Measurements from ENCODE around the gene POLRMT. TPM values are rescaled to one million over a fixed set of nuclear protein-coding genes. Genes with fewer than 3 reads are reported as not detected.

POLRMT gene
- total and polyA plus RNA-seq, 2 experiments from 2014 or later = 98.0 to 148 TPM

- Histone ChIP-seq H3K27ac (ENCODE audit: low read depth) (no peak overlapping the region), H4K20me1 (replicated peaks; ENCODE audit: insufficient read depth) (no peaks in the 10 kb centered on the region), H3K79me2 (replicated peaks; ENCODE audit: insufficient read depth) (no peaks in the 10 kb centered on the region), H3K9me2 (ENCODE audit: insufficient read depth) (no peaks in the 10 kb centered on the region), H3K4me1 (ENCODE audit: insufficient read depth) (0 out of 2 replicates have a peak, but pooled peaks cover 3% of the 10 kb centered on the region), H3K27me3 (ENCODE audit: insufficient read depth) (no peaks in the 10 kb centered on the region), H3F3A (replicated peaks; ENCODE audit: low read depth) (peaks cover 8% of the 10 kb centered on the region; the same call in 1 of the 2 replicates), H3K36me3 (ENCODE audit: insufficient read depth) (no peaks in the 10 kb centered on the region), H3K4me2 (no peak overlapping the region), H3K4me3 (no peak overlapping the region), H2AFZ (no peak overlapping the region)
- H3K36me3 Mint-ChIP-seq (ENCODE audit: low read depth) = no peaks in the 10 kb centered on the region
- no peak overlapping the region for H3K4me3 Mint-ChIP-seq
- TF ChIP-seq, protein P1, sequence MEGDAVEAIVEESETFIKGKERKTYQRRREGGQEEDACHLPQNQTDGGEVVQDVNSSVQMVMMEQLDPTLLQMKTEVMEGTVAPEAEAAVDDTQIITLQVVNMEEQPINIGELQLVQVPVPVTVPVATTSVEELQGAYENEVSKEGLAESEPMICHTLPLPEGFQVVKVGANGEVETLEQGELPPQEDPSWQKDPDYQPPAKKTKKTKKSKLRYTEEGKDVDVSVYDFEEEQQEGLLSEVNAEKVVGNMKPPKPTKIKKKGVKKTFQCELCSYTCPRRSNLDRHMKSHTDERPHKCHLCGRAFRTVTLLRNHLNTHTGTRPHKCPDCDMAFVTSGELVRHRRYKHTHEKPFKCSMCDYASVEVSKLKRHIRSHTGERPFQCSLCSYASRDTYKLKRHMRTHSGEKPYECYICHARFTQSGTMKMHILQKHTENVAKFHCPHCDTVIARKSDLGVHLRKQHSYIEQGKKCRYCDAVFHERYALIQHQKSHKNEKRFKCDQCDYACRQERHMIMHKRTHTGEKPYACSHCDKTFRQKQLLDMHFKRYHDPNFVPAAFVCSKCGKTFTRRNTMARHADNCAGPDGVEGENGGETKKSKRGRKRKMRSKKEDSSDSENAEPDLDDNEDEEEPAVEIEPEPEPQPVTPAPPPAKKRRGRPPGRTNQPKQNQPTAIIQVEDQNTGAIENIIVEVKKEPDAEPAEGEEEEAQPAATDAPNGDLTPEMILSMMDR (conservative IDR thresholded peaks at IDR 0.05; ENCODE audit: low read depth in 2 of 2) = no peak
- no peak for TF ChIP-seq ZNF331 (CRISPR knock-in tag; IDR thresholded peaks at IDR 0.05; ENCODE audit: low read depth)
- TF ChIP-seq EZH2 (IDR thresholded peaks at IDR 0.05; ENCODE audit: low read depth, unreplicated experiment) = no peak
- no peak for TF ChIP-seq CREB1 (CRISPR knock-in tag; IDR thresholded peaks at IDR 0.05; ENCODE audit: low read depth)
- no peak for TF ChIP-seq REST (IDR thresholded peaks at IDR 0.05; ENCODE audit: unreplicated experiment)
- TF ChIP-seq STAT1 (IDR thresholded peaks at IDR 0.05; ENCODE audit: unreplicated experiment) = no peak
- TF ChIP-seq EZH2phosphoT487 (IDR thresholded peaks at IDR 0.05; ENCODE audit: unreplicated experiment) = no peak
- no peak for TF ChIP-seq ZNF114 (CRISPR knock-in tag; IDR thresholded peaks at IDR 0.05)
- TF ChIP-seq ETS1 (IDR thresholded peaks at IDR 0.05) = no peak
- TF ChIP-seq NANOG (IDR thresholded peaks at IDR 0.05; ENCODE audit: borderline replicate concordance) = no peak
- TF ChIP-seq ZNF462 (CRISPR knock-in tag; IDR thresholded peaks at IDR 0.05) = no peak
- TF ChIP-seq POLR2AphosphoS5 (IDR thresholded peaks at IDR 0.05; ENCODE audit: low read depth) = no peak
- TF ChIP-seq JUNB (IDR thresholded peaks at IDR 0.05; ENCODE audit: unreplicated experiment) = no peak
- H3K27ac Mint-ChIP-seq = no peak overlapping the region
- no peaks in the 10 kb centered on the region; the same call in 2 of the 3 replicates for H3K4me1 Mint-ChIP-seq
- no peaks in the 10 kb centered on the region for H3K9me3 Mint-ChIP-seq
- ATAC-seq = no peak
- no peak for DNase-seq (ENCODE audit: low spot score)
- H3K27me3 Mint-ChIP-seq (ENCODE audit: insufficient read depth, low read depth, poor library complexity) = peaks cover 11% of the 10 kb centered on the region
Measured at GRCh38 chr19:682678-683320, 49.5 kb upstream of the POLRMT start.
